A549 (cell line): ENCODE data around the gene KCTD19. TPM values are rescaled to one million over a fixed set of nuclear protein-coding genes. Genes with fewer than 3 reads are reported as not detected.

ENCODE experiments used
- ATAC-seq, 2 experiments: fragments of 200-7000 bp in 1 of 2; fragments of >200 bp in 1 of 2; cut with Nextera tagmentation in 1 of 2; cut with Tn5 transposase in 1 of 2; 3 replicates each; pipeline versions ENCODE4 v1.8.0 to v1.9.1; 2018 to 2020; ENCODE audit warnings: mild to moderate bottlenecking in 1 of 2, moderate library complexity in 1 of 2
- CTCF ChIA-PET: fragments of 300-600 bp; sonication (Branson Sonifier 250); formaldehyde crosslinking; extraction: SDS; loops from one replicate; lab custom pipeline; 2021; ENCODE audit warnings: antibody characterized with exemption, inconsistent platforms; lab: Yijun Ruan, JAX
- POLR2A ChIA-PET: fragments of 350-600 bp; formaldehyde crosslinking; extraction: SDS; loops from one replicate; lab custom pipeline; 2021; ENCODE audit warnings: antibody characterized with exemption, inconsistent platforms; lab: Yijun Ruan, JAX
- DNase-seq, 2 experiments: peaks; one replicate each; pipeline versions ENCODE4 v3.0.0 to v3.0.0-alpha.2; 2011 to 2016; ENCODE audit warnings: low read depth in 1 of 2, low spot score in 1 of 2
- FAIRE-seq: peaks from 2 replicates; lab custom pipeline; 2011; peaks lifted over from hg19 to GRCh38; lab: Jason Lieb, UNC
- H3K27ac ChIP-seq, 2 experiments: fragments of >200 bp; sonication (Bioruptor Twin); formaldehyde crosslinking; 3 replicates each; pipeline ENCODE4 v1.5.1; 2016 to 2017
- H3K4me1 ChIP-seq: fragments of >200 bp; sonication (Bioruptor Twin); formaldehyde crosslinking; 3 replicates; pipeline ENCODE4 v1.6.1; 2016
- H3K4me2 ChIP-seq: fragments of >200 bp; sonication (Bioruptor Twin); formaldehyde crosslinking; 3 replicates; pipeline ENCODE4 v1.6.1; 2016
- H3K4me3 ChIP-seq: fragments of >200 bp; sonication (Bioruptor Twin); formaldehyde crosslinking; 3 replicates; pipeline ENCODE4 v1.5.1; 2016
- H3K9me3 ChIP-seq: fragments of >200 bp; sonication (Bioruptor Twin); formaldehyde crosslinking; 3 replicates; pipeline ENCODE4 v1.6.1; 2016
- ATOH8 ChIP-seq: fragments of 250-450 bp; sonication (Bioruptor Pico); IDR thresholded peaks from 2 replicates; pipeline ENCODE4 v1.5.0; 2020; ENCODE audit warnings: low read depth, mild to moderate bottlenecking, moderate library complexity
- CBX2 ChIP-seq: fragments of 200-600 bp; sonication (generic); IDR thresholded peaks from 2 replicates; pipeline ENCODE4 v1.6.1; 2016; ENCODE audit warnings: low read depth, mild to moderate bottlenecking, borderline replicate concordance
- CHD4 ChIP-seq: fragments of 200-600 bp; sonication (generic); IDR thresholded peaks from 2 replicates; pipeline ENCODE4 v1.6.1; 2016; ENCODE audit warnings: antibody characterized with exemption, mild to moderate bottlenecking, borderline replicate concordance
- CTCF ChIP-seq: fragments of >200 bp; sonication (Bioruptor Twin); formaldehyde crosslinking; IDR thresholded peaks from 3 replicates; pipeline ENCODE4 v1.5.1; 2016
- E2F6 ChIP-seq: IDR thresholded peaks from 2 replicates; pipeline ENCODE4 v1.6.1; 2012; ENCODE audit warnings: low read depth, borderline replicate concordance
- EHF ChIP-seq: fragments of 250-450 bp; sonication (Bioruptor Pico); IDR thresholded peaks from 2 replicates; pipeline ENCODE4 v1.5.0; 2020; ENCODE audit warnings: mild to moderate bottlenecking
- HMGXB4 ChIP-seq: fragments of 250-450 bp; sonication (Bioruptor Pico); IDR thresholded peaks from 2 replicates; pipeline ENCODE4 v1.5.0; 2021; ENCODE audit warnings: mild to moderate bottlenecking, moderate library complexity, borderline replicate concordance
- HOXB13 ChIP-seq: fragments of 250-450 bp; sonication (Bioruptor Pico); IDR thresholded peaks from 2 replicates; pipeline ENCODE4 v1.5.0; 2020; ENCODE audit warnings: low read depth, mild to moderate bottlenecking, moderate library complexity
- JUN ChIP-seq, 2 experiments: fragments of >200 bp; sonication (Bioruptor Twin); formaldehyde crosslinking; IDR thresholded peaks; 2 replicates in 1 of 2; 3 replicates in 1 of 2; pipeline ENCODE4 v1.6.1; 2016 to 2017
- KDM5A ChIP-seq: fragments of 200-600 bp; sonication (generic); IDR thresholded peaks from 2 replicates; pipeline ENCODE4 v1.6.1; 2016; ENCODE audit warnings: antibody characterized with exemption, mild to moderate bottlenecking
- MAFK ChIP-seq: fragments of 450-650 bp; IDR thresholded peaks from 2 replicates; pipeline ENCODE4 v1.6.1; 2014; ENCODE audit not compliant: partially characterized antibody
- MAX ChIP-seq: IDR thresholded peaks from 2 replicates; pipeline ENCODE4 v1.6.1; 2012
- MYC ChIP-seq: IDR thresholded peaks from 2 replicates; pipeline ENCODE4 v1.6.1; 2012; ENCODE audit warnings: mild to moderate bottlenecking, inconsistent platforms, low read length, improper control_type of control experiment, borderline replicate concordance
- PHF8 ChIP-seq: fragments of 200-600 bp; sonication (generic); IDR thresholded peaks from 2 replicates; pipeline ENCODE4 v1.6.1; 2016; ENCODE audit warnings: low read depth, mild to moderate bottlenecking, antibody characterized with exemption, moderate library complexity, borderline replicate concordance
- POLR2A ChIP-seq: IDR thresholded peaks from 2 replicates; pipeline ENCODE4 v1.6.1; 2012; ENCODE audit warnings: mild to moderate bottlenecking, low read length
- POLR2AphosphoS2 ChIP-seq: conservative IDR thresholded peaks from 2 replicates; pipeline ENCODE4 v1.6.1; 2012; ENCODE audit warnings: low read length, improper control_type of control experiment, inconsistent platforms
- SMC3 ChIP-seq: fragments of >200 bp; sonication (Bioruptor Twin); formaldehyde crosslinking; IDR thresholded peaks from 3 replicates; pipeline ENCODE4 v1.6.1; 2018; ENCODE audit warnings: inconsistent platforms
- TP53 ChIP-seq: fragments of 250-450 bp; sonication (Bioruptor Pico); IDR thresholded peaks from 2 replicates; pipeline ENCODE4 v1.5.0; 2021; ENCODE audit warnings: mild to moderate bottlenecking, moderate library complexity
- USF2 ChIP-seq: fragments of 450-650 bp; IDR thresholded peaks from 2 replicates; pipeline ENCODE4 v1.6.1; 2014; ENCODE audit warnings: antibody characterized with exemption
- ZC3H11A ChIP-seq: fragments of 450-650 bp; IDR thresholded peaks from 2 replicates; pipeline ENCODE4 v1.6.1; 2014; ENCODE audit warnings: antibody characterized with exemption, mild to moderate bottlenecking
- ZSCAN20 ChIP-seq: fragments of 250-450 bp; sonication (Bioruptor Pico); IDR thresholded peaks from 2 replicates; pipeline ENCODE4 v1.8.0; 2022; ENCODE audit warnings: mild to moderate bottlenecking, moderate library complexity
- WGBS: methylation state at CpG from one replicate; pipeline ENCODE4 v1.1.6; 2017; ENCODE audit errors: missing lambda C conversion rate; 5-methylcytosine and 5-hydroxymethylcytosine counted together
- polyA plus RNA-seq, 4 experiments: library from polyadenylated mRNA; depleted of rRNA in 3 of 4; stranded (reverse); fragments of >200 nt; fragmentation: RNase III in 1 of 4; extraction: RNeasy Plus Mini Kit Qiagen cat#74134 plus additional on column Dnase treatment in 1 of 4; gene quantifications; 2 replicates in 3 of 4; 3 replicates in 1 of 4; pipeline ENCODE4 v1.2.3, GENCODE V29; 2011 to 2017

The KCTD19 gene
- polyA plus RNA-seq, 2 of the 4 experiments (the other 2 are of a cell fraction): 0.57 to 1.1 TPM

GRCh38 chr16:67279296-67280089 is 47.0 kb downstream of the KCTD19 start, which contains the start of gene PLEKHG4 (continued):
- TF ChIP-seq TP53 (CRISPR knock-in tag) (peak; percentile 84; the same call in 1 of the 2 replicates), POLR2A (peak; percentile 65), CTCF (peak; percentile 78), ZSCAN20 (CRISPR knock-in tag) (0 out of 2 replicates have a peak, but pooled peaks have one; percentile 26), EHF (CRISPR knock-in tag) (peak; percentile 77; the same call in 1 of the 2 replicates), JUN (IDR thresholded peaks at IDR 0.05) (peak; percentile 41 to 85; a peak in 3 of 5 replicates), ATOH8 (peak; percentile 95), CHD4 (no peak), POLR2AphosphoS2 (no peak), MAX (peak; percentile 94), HOXB13 (CRISPR knock-in tag) (peak; percentile 97), PHF8 (peak; percentile 72), E2F6 (peak; percentile 97)
- TF ChIP-seq, all 56 proteins: peak for 18

GRCh38 chr16:67278773-67279295 is 47.7 kb downstream of the KCTD19 start:
- H3K4me3 ChIP-seq: peak overlapping the region; percentile 80
- CTCF ChIA-PET: interaction anchor here (0.6 to 3.6 kb wide), 28 partner anchors 9 to 149 kb away, joined by 3 to 26 read pairs (median 4); partner anchors contain the start of genes FHOD1, KCTD19, LRRC36 and SLC9A5

More at GRCh38 chr16:67278773-67279295, 47.7 kb downstream of the KCTD19 start:
- POLR2A ChIA-PET: interaction anchor here (0.9 to 2.0 kb wide), 2 partner anchors 18 to 31 kb away, joined by 3 to 13 read pairs; no protein-coding TSS in a partner anchor
- FAIRE-seq (no peak), DNase-seq (peak; percentile 56 to 89), ATAC-seq (peak; percentile 66 to 67)
- TF ChIP-seq HMGXB4 (no peak), POLR2A (no peak; the same call in 1 of the 2 replicates), USF2 (peak; percentile 42), CTCF (no peak; the same call in 1 of the 3 replicates), CBX2 (no peak), SMC3 (peak; percentile 9; the same call in 1 of the 3 replicates), MAFK (no peak), MAX (peak; percentile 86), MYC (0 out of 2 replicates have a peak, but pooled peaks have one; percentile 16), KDM5A (no peak; the same call in 1 of the 2 replicates), ZC3H11A (no peak), ZSCAN20 (CRISPR knock-in tag) (no peak)
- 0% methylated on average over 2 of the region's 42 CpGs for WGBS
- H3K27ac ChIP-seq: peak overlapping the region; percentile 96 to 98
- peak overlapping the region; percentile 100 for H3K4me2 ChIP-seq
- H3K9me3 ChIP-seq: no peaks in the 10 kb centered on the region
- peaks cover 35% of the 10 kb centered on the region for H3K4me1 ChIP-seq
